PC-3 (cell line): ENCODE measurements around the gene EVA1B.

Source experiments
- CTCF ChIP-seq: fragments of 300-600 bp; sonication (generic); conservative IDR thresholded peaks from 2 replicates; pipeline ENCODE4 v1.5.1; 2017; ENCODE audit warnings: antibody characterized with exemption, low read depth, mild to moderate bottlenecking, low read length
- EZH2phosphoT487 ChIP-seq: fragments of 300-600 bp; sonication (generic); IDR thresholded peaks from 2 replicates; pipeline ENCODE4 v1.6.1; 2018; ENCODE audit warnings: mild to moderate bottlenecking, antibody characterized with exemption, low read length, borderline replicate concordance

- TF ChIP-seq EZH2phosphoT487 = no peak
- TF ChIP-seq CTCF = no peak
These were observed 16.5 kb downstream of the EVA1B start for GRCh38 chr1:36306902-36307456.
